ENCODE results near the gene GSTO2.

Gene GSTO2

DNA sequence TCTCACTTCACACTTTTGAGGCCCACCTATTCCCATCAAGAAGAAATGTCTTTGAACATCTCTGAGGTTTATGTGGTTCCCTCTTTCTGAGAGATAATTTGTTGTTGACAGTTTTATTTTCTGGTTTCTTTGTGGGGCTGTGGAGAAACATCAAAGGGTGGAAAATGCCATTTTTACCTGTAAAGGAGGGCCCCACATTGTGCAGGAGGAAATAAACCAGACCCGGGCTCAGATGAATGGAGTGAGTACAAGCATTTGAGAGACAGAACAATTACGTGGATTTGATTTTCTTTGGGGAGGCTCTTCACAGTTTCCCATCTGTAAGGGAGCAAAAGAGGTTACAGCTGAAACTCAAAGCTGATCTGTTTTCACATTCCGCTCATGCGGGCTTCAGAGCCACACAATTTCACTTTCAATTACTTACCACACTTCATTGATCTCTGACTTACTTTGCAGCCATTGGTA is 39.5 kb downstream of the GSTO2 start:
- no peak for DNase-seq (ENCODE audit: low spot score)

- no peak for DNase-seq (ENCODE audit: low spot score)
These were observed 41.3 kb downstream of the GSTO2 start for GRCh38 chr10:104309980-104310978.

- DNase-seq (ENCODE audit: low spot score): no peak
These were observed 42.3 kb downstream of the GSTO2 start for GRCh38 chr10:104311184-104311720.

DNA sequence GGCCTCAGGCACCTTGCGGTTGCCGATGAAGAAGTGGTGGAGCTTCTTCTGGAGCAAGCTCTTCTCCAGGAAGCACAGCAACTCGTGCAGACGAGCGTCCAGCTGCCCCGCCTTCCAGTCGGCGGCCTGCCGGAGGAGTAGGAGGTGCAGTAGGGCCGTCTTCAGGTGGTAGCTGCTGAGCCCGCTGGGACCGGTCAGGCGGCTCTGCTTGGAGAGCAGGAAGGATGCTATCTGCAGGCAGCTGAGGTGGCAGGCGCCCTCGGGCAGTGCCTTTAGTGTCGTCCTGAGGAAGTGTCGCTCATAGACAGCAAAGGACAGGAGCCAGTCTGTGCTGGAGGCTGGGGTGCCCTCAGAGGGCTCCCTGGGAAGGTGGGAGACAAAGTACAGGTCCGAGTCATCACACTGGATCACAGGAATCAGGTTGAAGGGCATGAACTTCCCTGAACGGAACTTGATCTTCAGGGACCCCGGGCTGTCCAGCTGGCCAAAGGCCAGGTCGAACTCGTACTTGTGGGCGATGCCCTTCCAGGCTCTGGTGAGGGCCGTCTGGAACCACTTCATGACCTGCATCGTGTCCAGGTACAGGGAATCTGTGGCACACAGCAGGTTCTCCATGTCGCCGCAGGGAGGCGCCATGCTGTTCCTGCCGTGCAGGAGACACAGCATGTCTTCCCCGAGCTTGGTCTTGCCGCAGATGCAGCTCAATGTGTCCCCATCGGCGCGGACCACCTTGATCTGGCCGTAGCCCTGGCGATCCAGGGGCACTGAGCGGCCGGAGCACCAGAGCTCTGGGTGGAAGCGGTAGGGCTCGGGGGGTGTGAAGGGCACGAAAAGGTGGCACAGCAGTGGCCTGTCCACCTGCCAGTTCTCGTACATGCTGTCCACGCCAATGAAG is 45.9 kb downstream of the GSTO2 start:
- DNase-seq (ENCODE audit: low spot score): no peak

- no peak for DNase-seq (ENCODE audit: low spot score)
These were observed 46.5 kb downstream of the GSTO2 start for GRCh38 chr10:104315486-104315921.

DNA sequence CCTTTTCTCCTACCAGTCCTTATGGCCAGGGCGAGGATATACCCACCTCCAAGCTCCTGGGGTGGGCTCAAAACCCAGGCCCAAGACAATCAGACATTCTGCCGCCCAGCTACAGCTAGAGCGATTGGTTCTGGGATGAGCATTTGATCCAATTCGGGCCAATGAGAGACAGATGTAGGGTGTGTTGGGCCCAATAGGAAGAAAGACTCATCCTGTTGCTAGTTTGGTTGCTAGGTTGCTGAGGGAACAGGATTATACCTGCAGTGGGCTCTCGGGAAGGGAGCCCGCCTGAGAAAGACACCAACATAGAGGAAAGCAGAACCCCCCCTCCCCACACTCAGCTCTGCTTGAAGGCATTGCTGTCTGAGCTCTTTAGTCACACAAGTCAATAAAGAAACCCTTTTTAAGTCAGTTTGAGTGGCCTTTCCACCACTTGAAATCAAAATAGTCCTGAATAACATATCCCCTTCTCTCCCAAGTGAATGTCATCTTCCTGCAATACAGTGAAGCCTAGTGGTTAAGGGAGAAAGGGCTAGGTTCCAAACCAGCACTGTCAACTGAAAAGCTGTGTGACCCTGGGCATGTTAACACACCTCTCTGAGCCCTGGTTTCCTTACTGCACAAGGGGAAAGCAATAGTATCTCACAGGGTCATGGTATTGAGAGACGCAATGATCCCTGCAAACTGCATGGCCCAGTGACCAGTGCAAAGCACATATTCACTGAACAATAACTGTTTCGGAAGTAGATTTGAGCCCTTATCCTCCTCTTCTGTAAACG is 47.5 kb downstream of the GSTO2 start:
- no peak for DNase-seq (ENCODE audit: low spot score)

- no peak for DNase-seq (ENCODE audit: low spot score)
These were observed 48.3 kb downstream of the GSTO2 start for GRCh38 chr10:104317269-104317710.

DNA sequence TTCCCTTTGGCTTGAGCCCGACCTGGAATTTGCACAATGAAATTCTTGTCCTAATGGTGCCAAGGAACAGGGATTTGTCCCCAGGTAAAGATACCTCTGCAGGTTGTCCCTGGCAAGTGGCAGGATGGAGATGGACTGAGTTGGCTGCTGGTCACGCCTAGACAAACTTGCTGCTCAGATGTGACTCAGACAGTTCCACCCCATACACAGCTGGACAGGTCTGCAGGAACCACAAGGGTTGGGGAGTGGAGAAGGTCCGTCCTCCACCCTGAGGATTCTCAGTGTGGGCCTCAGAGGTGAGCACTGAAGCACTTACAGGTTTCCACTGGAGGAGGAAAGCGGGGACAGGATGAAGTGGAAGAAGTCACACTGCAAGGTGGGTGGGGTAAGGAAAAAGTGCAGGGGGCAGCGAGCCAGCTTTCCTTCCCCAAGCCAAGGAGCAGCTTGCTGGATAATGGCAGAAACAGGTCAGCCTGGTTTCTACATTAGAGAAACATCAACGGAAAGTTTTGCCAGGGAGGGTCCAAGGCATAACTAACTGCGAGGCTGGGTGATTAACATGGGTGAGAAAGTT is 48.8 kb downstream of the GSTO2 start:
- DNase-seq (ENCODE audit: low spot score): no peak

DNA sequence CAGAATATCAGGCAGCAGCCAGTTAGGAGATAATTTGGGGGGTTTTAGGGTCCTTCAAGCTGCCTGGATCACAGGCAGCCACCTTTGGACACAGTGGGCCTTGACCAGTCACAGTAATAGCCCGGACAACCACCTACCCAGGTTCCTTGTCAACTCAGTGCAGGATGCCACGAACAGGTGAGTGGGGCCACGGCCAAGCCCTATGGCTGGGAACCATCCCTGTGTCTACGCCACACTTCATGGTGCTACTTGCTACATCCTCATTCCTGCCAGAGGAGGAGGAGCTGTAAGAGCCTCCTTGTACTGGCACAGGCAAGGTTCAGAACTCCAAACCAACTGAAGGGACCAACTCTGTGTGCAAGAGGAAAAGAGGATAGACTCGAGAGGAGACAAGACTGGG is 49.3 kb downstream of the GSTO2 start:
- no peak for DNase-seq (ENCODE audit: low spot score)

DNA sequence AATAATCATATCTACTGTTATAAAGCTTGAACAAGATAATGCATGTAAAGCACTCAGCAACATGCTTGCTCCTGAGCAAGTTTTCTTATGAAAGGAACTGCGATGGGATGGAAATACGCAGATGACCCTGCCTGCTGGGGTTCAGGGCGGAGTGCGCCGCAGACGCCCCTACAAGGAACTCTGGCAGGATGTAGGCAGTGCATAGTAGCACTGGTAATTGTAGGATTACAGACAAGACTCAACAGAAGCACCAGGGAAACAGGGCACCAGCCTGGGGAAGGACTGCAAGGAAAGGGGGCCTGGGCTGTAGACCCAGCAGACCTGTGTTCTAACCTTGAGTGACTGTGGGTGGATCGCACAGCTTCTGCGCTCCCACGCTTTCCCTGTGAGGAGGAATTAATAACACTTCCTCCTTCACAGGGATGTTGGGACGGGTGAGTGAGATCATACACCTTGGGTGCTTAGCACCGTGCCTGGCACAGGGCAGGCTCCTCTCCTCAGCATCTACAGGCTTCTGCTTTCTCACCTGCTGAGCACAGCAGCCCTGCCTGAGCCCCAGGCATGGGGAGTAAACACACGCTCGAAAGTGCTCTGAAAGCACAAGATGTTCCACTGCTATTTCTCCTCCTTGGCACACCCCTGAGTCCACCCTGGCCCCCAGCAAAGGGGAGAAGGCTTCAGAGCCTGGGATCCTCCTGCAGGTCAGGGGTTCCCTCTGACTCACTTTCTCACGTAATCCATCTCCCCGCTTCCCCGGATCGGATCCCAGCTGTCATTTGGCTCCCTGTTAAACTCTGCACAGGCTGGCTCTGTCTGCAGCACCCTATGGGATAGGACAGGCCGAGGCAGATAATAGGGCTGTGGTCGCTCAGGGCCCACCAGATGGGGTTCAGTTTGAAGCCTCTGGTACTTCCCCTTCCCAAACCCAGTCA is 50.1 kb downstream of the GSTO2 start:
- DNase-seq (ENCODE audit: low spot score): no peak

DNA sequence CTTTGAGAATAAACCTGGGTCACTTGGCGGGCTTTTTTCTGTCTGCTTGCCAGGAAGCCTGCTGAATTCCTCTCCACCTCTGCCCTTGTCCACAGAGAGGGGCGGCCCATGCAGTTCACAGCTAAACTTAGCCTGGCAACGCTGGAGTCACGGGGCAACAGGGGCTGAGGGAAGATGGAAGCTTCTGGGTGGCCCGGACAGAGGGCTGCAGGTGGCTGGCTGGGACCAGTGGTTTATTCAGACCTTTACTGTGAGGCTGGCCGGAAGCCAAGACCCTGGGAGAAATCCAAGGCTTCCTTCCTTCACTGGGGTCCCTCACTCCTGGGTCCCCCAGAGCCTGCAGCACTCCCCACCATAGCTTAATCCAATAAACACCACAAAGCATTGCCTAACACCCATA is 52.2 kb downstream of the GSTO2 start:
- DNase-seq (ENCODE audit: low spot score): no peak

DNA sequence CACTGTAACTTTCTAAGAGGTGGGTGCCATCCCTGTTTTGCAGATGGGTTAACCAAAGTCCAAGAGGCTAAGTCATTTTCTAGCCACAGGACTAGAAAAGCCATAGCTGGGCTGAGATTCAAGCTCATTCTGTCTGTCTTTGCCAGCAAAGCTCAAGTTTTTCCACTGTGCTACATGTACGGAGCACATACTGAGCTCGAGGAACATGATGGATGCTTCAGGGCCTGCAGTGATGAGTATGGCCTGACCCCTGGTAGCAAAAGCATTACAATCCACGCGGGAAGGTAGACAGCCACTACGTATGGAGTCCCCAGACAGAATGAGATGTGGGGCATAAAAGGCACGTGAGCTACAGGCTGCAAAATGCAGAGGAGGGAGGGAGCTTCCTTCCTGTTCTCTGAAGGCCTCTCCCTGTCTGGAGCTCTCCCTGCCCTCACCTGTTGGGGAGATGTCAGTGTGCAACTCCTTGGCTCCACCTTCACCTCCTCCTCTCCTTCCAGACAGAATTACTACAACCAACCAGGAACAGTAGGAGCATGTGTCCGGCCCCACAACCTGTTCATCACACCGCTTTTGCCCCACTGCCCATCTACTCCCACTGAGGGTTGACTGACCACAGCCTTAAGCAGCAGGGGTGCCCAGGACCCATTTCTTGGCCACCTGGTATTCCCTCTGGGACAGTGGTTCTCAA is 52.9 kb downstream of the GSTO2 start:
- no peak for DNase-seq (ENCODE audit: low spot score)

- DNase-seq (ENCODE audit: low spot score): no peak
These were observed 53.4 kb downstream of the GSTO2 start for GRCh38 chr10:104322416-104322782.

DNA sequence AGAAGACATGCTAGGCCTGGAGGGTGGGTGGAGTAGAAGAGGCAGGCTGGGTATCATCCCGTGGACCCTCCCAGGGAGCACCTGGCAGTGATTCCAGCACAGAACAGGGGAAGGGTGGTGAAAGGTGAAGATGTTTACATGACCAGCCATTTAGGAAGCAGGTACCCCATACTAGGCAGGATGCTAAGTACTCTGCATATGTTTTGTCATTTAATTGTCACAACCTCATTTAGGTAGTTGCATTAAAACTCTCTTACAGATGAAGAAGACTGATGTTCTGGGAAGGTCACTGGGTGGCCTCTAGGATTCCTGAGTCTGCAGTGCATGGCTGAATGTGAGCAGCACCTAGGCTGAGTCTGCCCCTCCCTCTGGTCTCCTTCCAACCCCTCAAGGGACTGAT is 54.1 kb downstream of the GSTO2 start:
- no peak for DNase-seq (ENCODE audit: low spot score)

- no peak for DNase-seq (ENCODE audit: low spot score)
These were observed 54.8 kb downstream of the GSTO2 start for GRCh38 chr10:104323760-104324201.

- no peak for DNase-seq (ENCODE audit: low spot score)
These were observed 55.3 kb downstream of the GSTO2 start for GRCh38 chr10:104324221-104324686.

DNA sequence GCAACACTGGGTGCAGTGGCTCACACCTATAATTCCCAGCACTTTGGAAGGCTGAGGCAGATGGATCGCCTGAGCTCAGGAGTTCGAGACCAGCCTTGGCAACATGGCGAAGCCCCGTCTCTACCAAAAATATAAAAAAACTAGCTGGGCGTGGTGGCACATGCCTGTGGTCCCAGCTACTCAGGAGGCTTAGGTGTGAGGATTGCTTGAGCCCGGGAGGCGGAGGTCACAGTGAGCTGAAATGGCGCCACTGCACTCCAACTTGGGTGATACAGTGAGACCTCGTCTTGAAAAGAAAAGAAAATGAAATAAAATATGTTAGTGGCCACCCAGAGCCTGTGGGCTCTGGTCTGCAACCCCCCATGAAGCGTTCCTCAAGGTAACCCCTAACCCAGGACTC is 55.9 kb downstream of the GSTO2 start:
- no peak for DNase-seq (ENCODE audit: low spot score)

GRCh38 chr10:104325436-104326435 is 56.8 kb downstream of the GSTO2 start:
- no peak for DNase-seq (ENCODE audit: low spot score)
